ENCODE measurements around the gene NXNL1. TPM values are rescaled to one million over a fixed set of nuclear protein-coding genes. Genes with fewer than 3 reads are reported as not detected.

Gene NXNL1
- total and polyA plus RNA-seq, 2 of the 13 experiments (the other 11 are each of a cell fraction or from before 2014, with no cell fraction given), result not detected

GRCh38 chr19:17419621-17420474 is 40.9 kb downstream of the NXNL1 start, which contains the start of gene MVB12A (continued):
- no peak for TF ChIP-seq MTF2 (CRISPR knock-in tag; IDR thresholded peaks at IDR 0.05; ENCODE audit: borderline replicate concordance)
- no peak for TF ChIP-seq ZEB1 (IDR thresholded peaks at IDR 0.05; ENCODE audit: insufficient replicate concordance, low read depth)
- TF ChIP-seq, protein P1, sequence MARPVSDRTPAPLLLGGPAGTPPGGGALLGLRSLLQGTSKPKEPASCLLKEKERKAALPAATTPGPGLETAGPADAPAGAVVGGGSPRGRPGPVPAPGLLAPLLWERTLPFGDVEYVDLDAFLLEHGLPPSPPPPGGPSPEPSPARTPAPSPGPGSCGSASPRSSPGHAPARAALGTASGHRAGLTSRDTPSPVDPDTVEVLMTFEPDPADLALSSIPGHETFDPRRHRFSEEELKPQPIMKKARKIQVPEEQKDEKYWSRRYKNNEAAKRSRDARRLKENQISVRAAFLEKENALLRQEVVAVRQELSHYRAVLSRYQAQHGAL (CRISPR knock-in tag; IDR thresholded peaks at IDR 0.05; ENCODE audit: not compliant biosample characterization), result peak; percentile 41
- no peak for TF ChIP-seq XRCC5 (optimal IDR thresholded peaks at IDR 0.05; ENCODE audit: low read length)
- TF ChIP-seq HIC2 (CRISPR knock-in tag; IDR thresholded peaks at IDR 0.05; ENCODE audit: low read depth), result no peak
- no peak for TF ChIP-seq JUNB (CRISPR knock-in tag; IDR thresholded peaks at IDR 0.05; ENCODE audit: borderline replicate concordance)
- peak; percentile 88 for TF ChIP-seq HCFC1 (IDR thresholded peaks at IDR 0.05; ENCODE audit: low read depth, low read length)
- TF ChIP-seq ZFP36L2 (CRISPR knock-in tag; IDR thresholded peaks at IDR 0.05), result no peak
- peak; percentile 77 for TF ChIP-seq TEAD3 (CRISPR knock-in tag; optimal IDR thresholded peaks at IDR 0.05; ENCODE audit: borderline replicate concordance)
- no peak for TF ChIP-seq ATF6 (CRISPR knock-in tag; conservative IDR thresholded peaks at IDR 0.05)
- peak; percentile 76; the same call in 1 of the 2 replicates for TF ChIP-seq ZNF788 (CRISPR knock-in tag; IDR thresholded peaks at IDR 0.05; ENCODE audit: borderline replicate concordance)
- no peak for TF ChIP-seq ZSCAN12 (CRISPR knock-in tag; IDR thresholded peaks at IDR 0.05)
- TF ChIP-seq U2AF2 (IDR thresholded peaks at IDR 0.05; ENCODE audit: low read depth, low read length), result no peak
- TF ChIP-seq PRMT3 (CRISPR knock-in tag; IDR thresholded peaks at IDR 0.05; ENCODE audit: borderline replicate concordance, low read depth), result no peak
- TF ChIP-seq FOXC1 (CRISPR knock-in tag; IDR thresholded peaks at IDR 0.05; ENCODE audit: borderline replicate concordance), result no peak; the same call in 1 of the 2 replicates
- peak; percentile 34; the same call in 1 of the 2 replicates for TF ChIP-seq KDM1A (CRISPR knock-in tag; IDR thresholded peaks at IDR 0.05)
- TF ChIP-seq U2AF1 (optimal IDR thresholded peaks at IDR 0.05; ENCODE audit: low read depth, low read length), result no peak
- TF ChIP-seq ZNF615 (CRISPR knock-in tag; IDR thresholded peaks at IDR 0.05; ENCODE audit: borderline replicate concordance), result no peak
- peak; percentile 87 for TF ChIP-seq PITX1 (CRISPR knock-in tag; IDR thresholded peaks at IDR 0.05)
- TF ChIP-seq CHD2 (IDR thresholded peaks at IDR 0.05; ENCODE audit: low read depth, low read length), result no peak
- TF ChIP-seq FOSL2 (CRISPR knock-in tag; IDR thresholded peaks at IDR 0.05), result peak; percentile 33
- 0 out of 2 replicates have a peak, but pooled peaks have one; percentile 68 for TF ChIP-seq NCOA1 (CRISPR knock-in tag; IDR thresholded peaks at IDR 0.05)
- 0 out of 2 replicates have a peak, but pooled peaks have one; percentile 41 for TF ChIP-seq ZKSCAN1 (IDR thresholded peaks at IDR 0.05; ENCODE audit: low read length)
- TF ChIP-seq ZNF598 (CRISPR knock-in tag; IDR thresholded peaks at IDR 0.05; ENCODE audit: borderline replicate concordance), result no peak
- TF ChIP-seq AGO2 (optimal IDR thresholded peaks at IDR 0.05; ENCODE audit: low read depth, low read length), result peak; percentile 86

Data from HepG2 (cell line).